ENCODE measurements around the gene ATP5F1A. TPM values are rescaled to one million over a fixed set of nuclear protein-coding genes. Genes with fewer than 3 reads are reported as not detected.

The ATP5F1A gene
- total and polyA plus RNA-seq, 4 donors: 267 to 618 (median 369) TPM

GRCh38 chr18:46055838-46056230 lies 42.3 kb downstream of the ATP5F1A start (continued):
- no peak for TF ChIP-seq SP1 (IDR thresholded peaks at IDR 0.05)

- Histone ChIP-seq H3K9me3 (ENCODE audit: control insufficient read depth in 4 of 4, low read length in 3 of 4) (no peaks in the 10 kb centered on the region), H3K9ac (ENCODE audit: low read depth in 1 of 2, low read length in 2 of 2) (no peak overlapping the region), H3K36me3 (ENCODE audit: control insufficient read depth in 4 of 4, insufficient read depth in 3 of 4, low read depth in 1 of 4, low read length in 3 of 4) (no peaks in the 10 kb centered on the region), H3K4me3 (ENCODE audit: low read depth in 1 of 3, low read length in 3 of 3) (no peak overlapping the region), H3K4me1 (ENCODE audit: control insufficient read depth in 4 of 4, insufficient read depth in 4 of 4, low read length in 3 of 4) (peaks cover 2 to 30% (median 14%) of the 10 kb centered on the region in 4 donors), H3K27ac (ENCODE audit: low read depth in 1 of 2, low read length in 2 of 2) (no peak overlapping the region), H3K27me3 (ENCODE audit: control insufficient read depth in 4 of 4, insufficient read depth in 4 of 4, low read length in 3 of 4) (no peaks in the 10 kb centered on the region)
- TF ChIP-seq FOXA2 (IDR thresholded peaks at IDR 0.05): no peak
- TF ChIP-seq ATF3 (IDR thresholded peaks at IDR 0.05): no peak
- TF ChIP-seq TAF1 (conservative IDR thresholded peaks at IDR 0.05): no peak
- no peak for TF ChIP-seq JUND (IDR thresholded peaks at IDR 0.05)
- WGBS: 84% methylated on average over 6 of the region's 6 CpGs
- no peak for DNase-seq (ENCODE audit: low spot score)
Observed at GRCh38 chr18:46054956-46055837, 42.9 kb downstream of the ATP5F1A start.

- Histone ChIP-seq H3K9me3 (ENCODE audit: control insufficient read depth in 4 of 4, low read length in 3 of 4) (no peaks in the 10 kb centered on the region), H3K4me1 (ENCODE audit: control insufficient read depth in 4 of 4, insufficient read depth in 4 of 4, low read length in 3 of 4) (peaks cover 2 to 30% (median 14%) of the 10 kb centered on the region in 4 donors), H3K4me3 (ENCODE audit: low read depth in 1 of 3, low read length in 3 of 3) (no peak overlapping the region), H3K36me3 (ENCODE audit: control insufficient read depth in 4 of 4, insufficient read depth in 3 of 4, low read depth in 1 of 4, low read length in 3 of 4) (no peaks in the 10 kb centered on the region), H3K9ac (ENCODE audit: low read depth in 1 of 2, low read length in 2 of 2) (no peak overlapping the region), H3K27me3 (ENCODE audit: control insufficient read depth in 4 of 4, insufficient read depth in 4 of 4, low read length in 3 of 4) (no peaks in the 10 kb centered on the region), H3K27ac (ENCODE audit: low read depth in 1 of 2, low read length in 2 of 2) (no peak overlapping the region)
- DNase-seq (ENCODE audit: low spot score): no peak
- no peak for TF ChIP-seq JUND (IDR thresholded peaks at IDR 0.05)
- TF ChIP-seq CTCF (IDR thresholded peaks at IDR 0.05; ENCODE audit: low read depth, low read length, missing input control): no peak
- TF ChIP-seq YY1 (IDR thresholded peaks at IDR 0.05): no peak
- no peak for TF ChIP-seq FOXA1 (IDR thresholded peaks at IDR 0.05)
- TF ChIP-seq RXRA (IDR thresholded peaks at IDR 0.05): no peak
- 93% methylated on average over 6 of the region's 6 CpGs for WGBS
Observed at GRCh38 chr18:46053368-46054095, 44.6 kb downstream of the ATP5F1A start.

- no peaks in the 10 kb centered on the region for H3K27me3 ChIP-seq (ENCODE audit: control insufficient read depth in 4 of 4, insufficient read depth in 4 of 4, low read length in 3 of 4)
- H3K36me3 ChIP-seq (ENCODE audit: control insufficient read depth in 4 of 4, insufficient read depth in 3 of 4, low read depth in 1 of 4, low read length in 3 of 4): no peaks in the 10 kb centered on the region
- H3K4me3 ChIP-seq (ENCODE audit: low read depth in 1 of 3, low read length in 3 of 3): peak overlapping the region; percentile 29 to 50 (median 43)
- no peak for DNase-seq (ENCODE audit: low spot score)
- WGBS: 28% methylated on average over 6 of the region's 6 CpGs
- H3K9me3 ChIP-seq (ENCODE audit: control insufficient read depth in 4 of 4, low read length in 3 of 4): no peaks in the 10 kb centered on the region
- H3K27ac ChIP-seq (ENCODE audit: low read depth in 1 of 2, low read length in 2 of 2): peak overlapping the region; percentile 50 to 74
- H3K9ac ChIP-seq (ENCODE audit: low read depth in 1 of 2, low read length in 2 of 2): peak overlapping the region in 1 of 2 donors; percentile 27
- H3K4me1 ChIP-seq (ENCODE audit: control insufficient read depth in 4 of 4, insufficient read depth in 4 of 4, low read length in 3 of 4): peaks cover 2 to 34% (median 14%) of the 10 kb centered on the region in 4 donors
- TF ChIP-seq GABPA (IDR thresholded peaks at IDR 0.05 in 1 of 2, conservative IDR thresholded peaks at IDR 0.05 in 1 of 2) (peak; percentile 11 to 61), RXRA (IDR thresholded peaks at IDR 0.05) (peak; percentile 98), SP1 (IDR thresholded peaks at IDR 0.05) (peak; percentile 96), CTCF (IDR thresholded peaks at IDR 0.05; ENCODE audit: low read depth, low read length, missing input control) (no peak), MAX (IDR thresholded peaks at IDR 0.05) (peak; percentile 80), REST (IDR thresholded peaks at IDR 0.05) (peak; percentile 71), NR2F2 (IDR thresholded peaks at IDR 0.05) (no peak), FOXA2 (IDR thresholded peaks at IDR 0.05) (peak; percentile 87)
Observed at GRCh38 chr18:46051731-46052461, 46.2 kb downstream of the ATP5F1A start.

Data from liver (tissue), 9 donors.